LoVo (cell line): Measurements from ENCODE around the gene EPHB1.

Experiments
- DNase-seq: peaks from one replicate; pipeline ENCODE4 v3.0.0-alpha.2; 2016; ENCODE audit warnings: low spot score

The EPHB1 gene

DNA sequence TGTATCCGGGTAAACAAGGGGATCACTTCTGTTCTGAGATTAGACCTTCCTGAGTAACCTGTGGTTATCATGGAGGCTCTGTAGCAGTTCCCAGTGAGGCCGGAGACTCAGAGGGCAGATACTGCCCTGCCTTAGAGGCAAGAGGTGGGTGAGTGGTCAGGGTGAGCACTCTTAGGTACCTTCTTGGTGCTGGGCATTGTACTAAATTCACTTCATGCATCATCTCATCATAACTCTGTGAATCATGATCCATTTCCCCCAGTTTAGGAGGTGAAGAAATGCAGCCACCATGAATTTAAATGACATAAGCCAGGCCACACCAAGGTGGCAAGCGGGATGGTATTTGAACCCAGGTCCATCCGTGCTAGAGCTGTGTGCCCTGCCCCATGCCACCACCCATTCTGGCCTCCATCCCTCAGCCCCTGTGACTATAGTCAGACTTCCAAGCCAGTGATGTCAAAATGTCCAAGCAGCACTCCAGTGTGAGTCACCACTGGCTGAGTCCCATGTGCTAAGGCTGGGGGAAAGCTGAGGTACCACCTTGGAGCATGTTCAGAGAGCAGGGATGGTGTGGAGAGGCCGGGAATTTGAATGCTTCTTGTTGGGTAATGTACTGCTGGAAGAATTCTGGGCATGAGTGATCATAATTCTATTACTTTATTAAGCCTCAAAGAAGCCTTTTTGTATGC is 88.8 kb downstream of the EPHB1 start:
- DNase-seq = no peak

DNA sequence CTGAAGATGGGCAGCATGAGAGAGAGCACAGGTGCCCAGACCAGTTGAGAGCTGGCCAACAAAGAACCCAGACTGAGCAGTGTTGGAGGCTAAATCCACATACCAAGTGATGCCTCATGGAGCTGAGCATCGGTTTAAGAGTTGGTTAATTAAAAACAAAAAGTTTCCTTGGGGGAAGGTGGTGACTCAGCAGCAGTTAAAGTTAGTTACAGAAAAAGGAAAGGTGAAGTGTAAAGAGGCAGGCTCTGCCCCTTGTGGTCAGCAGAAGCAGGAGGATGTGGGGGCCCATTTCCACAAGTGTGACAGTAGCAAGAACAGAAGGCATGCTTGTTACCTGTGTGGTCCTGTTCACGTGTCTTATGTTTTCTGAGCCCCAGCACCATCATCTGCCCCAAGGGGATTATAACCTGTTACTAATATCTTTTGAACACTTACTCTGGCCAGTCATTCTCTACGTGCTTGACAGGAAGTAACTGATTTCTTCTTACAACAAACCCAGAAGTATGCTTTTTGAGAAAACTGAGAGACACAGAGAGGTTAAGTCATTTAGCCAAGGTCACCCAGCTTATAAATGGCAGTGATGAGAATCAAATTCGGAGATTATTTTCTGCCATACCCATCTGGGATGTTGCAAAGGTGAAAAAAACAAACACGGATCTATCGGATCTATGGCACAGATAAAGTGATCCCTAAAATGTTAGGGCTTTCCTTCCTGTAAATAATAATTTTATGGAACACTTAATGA is 91.0 kb downstream of the EPHB1 start:
- no peak for DNase-seq

- DNase-seq = no peak
Measured at GRCh38 chr3:134886991-134887390, 91.9 kb downstream of the EPHB1 start.

GRCh38 chr3:134887536-134887935 is 92.5 kb downstream of the EPHB1 start:
- DNase-seq = no peak

DNA sequence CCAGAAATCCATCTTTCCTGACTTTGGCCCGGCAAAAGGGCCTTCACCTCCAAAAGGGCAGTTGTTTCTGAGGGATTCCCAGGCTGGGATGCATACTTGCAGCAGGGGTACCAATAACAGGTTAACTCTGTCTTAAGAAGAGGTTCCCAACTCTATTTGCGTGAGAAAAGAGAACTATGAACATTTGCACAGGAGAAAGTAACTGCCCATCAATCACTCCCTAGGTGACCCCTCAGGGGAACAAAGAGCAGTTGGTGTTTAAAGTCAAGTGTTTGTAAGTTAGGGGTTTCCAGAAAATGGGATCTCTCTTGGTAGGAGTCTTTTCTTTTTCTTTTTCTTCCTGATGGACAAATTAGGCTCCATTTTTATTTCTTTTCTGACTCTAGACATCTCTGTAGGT is 97.3 kb downstream of the EPHB1 start:
- no peak for DNase-seq

- no peak for DNase-seq
Measured at GRCh38 chr3:134892761-134893160, 97.7 kb downstream of the EPHB1 start.

DNA sequence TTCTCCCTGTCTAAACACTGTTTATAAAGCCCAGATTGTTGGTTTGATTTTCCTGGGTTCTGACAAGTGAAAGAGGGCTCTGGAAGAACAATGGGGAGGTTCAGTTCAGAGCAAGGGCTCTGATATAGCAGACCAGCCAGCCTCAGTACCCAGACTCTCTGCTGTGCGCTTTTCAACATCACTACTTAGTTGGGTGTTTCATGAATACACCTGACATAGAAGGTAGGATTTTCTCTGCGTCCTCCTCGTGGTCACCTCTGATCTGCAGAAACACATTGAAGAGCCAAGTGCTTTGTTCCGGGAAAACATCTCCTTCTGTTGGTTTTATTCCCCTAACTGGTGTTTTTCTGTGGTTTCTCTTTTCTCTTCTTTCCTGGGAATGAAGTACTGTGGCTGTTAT is 99.5 kb downstream of the EPHB1 start:
- no peak for DNase-seq

DNA sequence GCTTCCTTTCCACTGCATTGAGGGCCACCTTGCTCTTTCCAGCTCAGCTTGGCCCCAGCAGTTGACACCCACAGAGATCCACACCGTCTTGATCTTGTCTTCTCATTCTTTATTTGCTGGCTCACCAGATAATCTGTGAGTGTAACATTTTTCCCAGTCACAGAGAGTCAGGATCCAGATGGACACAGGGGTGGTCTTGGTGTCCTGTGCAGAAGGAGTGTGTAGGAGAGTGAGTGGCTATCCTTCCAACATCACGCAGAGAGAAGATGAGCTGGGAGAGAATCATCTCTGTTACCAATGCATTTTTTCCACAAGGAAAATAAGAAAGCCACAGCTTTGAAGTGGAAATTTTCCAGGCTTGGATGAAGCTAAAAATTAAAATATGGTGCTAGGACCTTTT is 100.1 kb downstream of the EPHB1 start:
- DNase-seq = no peak

DNA sequence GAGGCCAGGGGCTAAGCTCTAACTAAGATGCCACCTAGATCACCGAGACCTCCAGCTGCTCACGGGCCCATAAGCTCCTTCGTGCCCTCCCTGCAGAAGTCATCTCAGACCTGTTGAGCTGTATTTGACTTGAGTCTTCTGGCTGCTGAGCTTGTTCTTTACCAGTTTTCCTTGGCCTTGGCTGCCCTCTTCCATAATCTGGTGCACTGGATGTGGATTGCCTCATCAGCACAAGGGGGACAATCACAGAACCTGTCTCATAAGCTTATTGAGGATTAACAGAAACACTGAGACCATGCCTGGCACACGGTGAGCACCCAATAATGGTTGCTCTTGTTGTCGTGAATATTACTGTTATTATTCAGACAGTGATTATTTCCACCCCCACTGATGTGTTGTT is 101.1 kb downstream of the EPHB1 start:
- DNase-seq = no peak

- DNase-seq = no peak
Measured at GRCh38 chr3:134896696-134897095, 101.6 kb downstream of the EPHB1 start.

- DNase-seq = no peak
Measured at GRCh38 chr3:134897391-134898141, 102.5 kb downstream of the EPHB1 start.

GRCh38 chr3:134898181-134898754 is 103.2 kb downstream of the EPHB1 start:
- no peak for DNase-seq

DNA sequence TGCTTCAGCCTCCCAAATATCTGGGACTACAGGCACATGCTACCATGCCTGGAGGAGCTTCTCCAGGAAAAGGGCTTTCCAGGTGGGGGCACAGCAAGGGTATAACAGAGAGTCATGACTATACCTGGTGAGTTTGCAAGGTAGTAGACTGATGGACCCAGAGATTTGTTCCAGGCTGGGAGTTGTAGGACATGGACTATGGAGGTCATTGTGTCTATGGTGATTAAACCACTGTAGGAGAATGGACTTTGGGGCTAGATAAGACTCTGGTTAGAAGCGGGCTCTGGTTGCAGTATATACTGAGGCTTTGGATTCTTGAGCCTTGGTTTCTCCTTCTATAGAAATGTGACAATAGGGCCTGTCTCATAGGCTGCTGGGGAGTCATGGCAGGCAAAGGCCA is 104.7 kb downstream of the EPHB1 start:
- DNase-seq = no peak

DNA sequence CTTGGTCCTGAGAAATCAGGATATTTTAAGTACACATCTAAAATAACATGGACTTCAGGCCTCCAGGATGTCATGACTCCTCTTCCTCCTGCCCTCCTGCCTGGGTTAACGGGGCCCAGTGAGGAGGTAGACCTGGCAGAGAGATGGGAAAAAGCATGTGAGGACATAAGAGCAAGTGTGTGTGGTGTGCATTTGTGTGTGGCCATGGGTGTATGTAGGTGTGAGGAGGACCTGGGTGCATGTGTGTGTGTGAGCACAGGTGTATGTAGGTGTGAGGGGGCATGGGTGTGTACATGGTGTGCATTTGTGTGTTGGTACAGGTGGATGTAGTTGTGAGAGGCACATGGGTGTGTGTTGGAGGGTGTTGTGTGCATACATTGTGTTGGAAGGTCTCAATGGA is 105.4 kb downstream of the EPHB1 start:
- no peak for DNase-seq

GRCh38 chr3:134901461-134901860 is 106.4 kb downstream of the EPHB1 start:
- DNase-seq = no peak

- DNase-seq = no peak
Measured at GRCh38 chr3:134903837-134904236, 108.8 kb downstream of the EPHB1 start.

DNA sequence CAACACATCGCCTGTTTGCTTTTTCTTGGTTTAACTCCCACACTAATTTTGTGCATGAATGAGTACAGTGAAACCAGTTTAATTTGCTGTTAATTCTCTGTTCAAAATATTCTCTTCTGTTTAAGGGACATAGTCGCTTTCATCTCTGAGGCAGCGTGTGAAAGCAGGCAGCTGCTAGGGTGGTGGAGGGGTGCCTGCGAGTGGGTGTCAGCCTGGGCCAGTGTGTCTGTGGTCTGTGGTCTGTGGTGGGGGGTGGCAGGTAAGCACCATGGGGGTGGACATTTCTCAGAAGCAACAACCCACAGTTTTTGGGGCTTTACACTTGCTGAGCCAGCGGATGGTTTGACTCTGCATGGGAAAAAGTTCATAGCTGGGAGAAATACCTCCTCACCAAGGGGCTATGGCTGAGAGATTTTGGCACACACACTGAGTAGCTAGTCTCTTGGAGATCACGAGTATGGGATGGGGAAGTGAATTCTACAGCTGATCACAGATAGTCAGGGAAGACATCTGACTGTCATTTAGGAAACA is 109.2 kb downstream of the EPHB1 start:
- no peak for DNase-seq

GRCh38 chr3:134904776-134905646 is 110.0 kb downstream of the EPHB1 start:
- DNase-seq = no peak

DNA sequence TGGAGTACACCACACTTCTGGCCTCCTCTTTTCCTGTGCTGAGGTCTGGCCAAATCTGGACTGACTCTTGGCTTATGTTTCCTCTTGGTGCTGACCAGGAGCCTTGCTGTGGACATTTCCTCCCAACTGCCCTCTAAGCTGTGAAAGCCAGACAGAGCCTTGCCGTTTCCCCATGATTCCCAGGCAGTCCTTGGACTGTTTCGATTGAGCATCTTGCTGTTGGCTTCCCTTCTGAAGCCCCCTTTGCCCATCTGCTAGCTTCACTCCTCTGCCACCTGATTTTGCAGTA is 110.5 kb downstream of the EPHB1 start:
- no peak for DNase-seq

DNA sequence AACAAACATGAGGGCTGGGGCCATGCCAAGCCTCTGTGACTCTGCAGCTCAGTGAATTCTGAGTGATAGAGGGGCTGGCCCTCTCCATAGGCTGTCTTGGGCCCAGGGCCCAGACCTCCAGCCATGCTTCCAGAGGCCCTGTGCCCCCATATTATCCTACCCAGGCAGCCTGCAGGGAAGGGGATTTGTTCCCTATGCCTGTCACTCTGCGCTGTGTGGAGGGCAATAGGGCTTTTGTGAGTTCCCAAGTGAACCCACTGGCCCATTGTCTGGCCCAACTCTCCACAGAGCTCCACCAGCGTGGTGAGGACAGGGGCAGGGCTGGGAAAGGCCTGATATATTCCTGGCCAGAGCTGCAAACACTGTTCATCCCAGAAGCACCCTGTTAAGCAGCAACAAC is 113.2 kb downstream of the EPHB1 start:
- no peak for DNase-seq

GRCh38 chr3:134910026-134910425 is 115.0 kb downstream of the EPHB1 start:
- no peak for DNase-seq
